ENCODE results near the gene ITPKB.

ITPKB gene

GRCh38 chr1:226682871-226683814, 55.9 kb downstream of the ITPKB start:
- no peak for DNase-seq

- no peak for DNase-seq
Observed at GRCh38 chr1:226681652-226682493, 57.2 kb downstream of the ITPKB start.

GRCh38 chr1:226680653-226681052, 58.4 kb downstream of the ITPKB start:
- no peak for DNase-seq

GRCh38 chr1:226679853-226680516, 59.1 kb downstream of the ITPKB start:
- no peak for DNase-seq

GRCh38 chr1:226679262-226679661, 59.8 kb downstream of the ITPKB start:
- DNase-seq, result no peak

GRCh38 chr1:226678701-226679100, 60.4 kb downstream of the ITPKB start:
- no peak for DNase-seq

- DNase-seq, result no peak
Observed at GRCh38 chr1:226678251-226678650, 60.8 kb downstream of the ITPKB start.

- no peak for DNase-seq
Observed at GRCh38 chr1:226677027-226678020, 61.8 kb downstream of the ITPKB start.

- no peak for DNase-seq
Observed at GRCh38 chr1:226676381-226676780, 62.7 kb downstream of the ITPKB start.

GRCh38 chr1:226675715-226676357, 63.2 kb downstream of the ITPKB start:
- no peak for DNase-seq

GRCh38 chr1:226674892-226675714, 64.0 kb downstream of the ITPKB start:
- no peak for DNase-seq

- no peak for DNase-seq
Observed at GRCh38 chr1:226672339-226672762, 66.7 kb downstream of the ITPKB start.

- no peak for DNase-seq
Observed at GRCh38 chr1:226671277-226671676, 67.8 kb downstream of the ITPKB start.

- DNase-seq, result no peak
Observed at GRCh38 chr1:226670073-226670472, 69.0 kb downstream of the ITPKB start.

- no peak for DNase-seq
Observed at GRCh38 chr1:226668173-226668560, 70.9 kb downstream of the ITPKB start.

GRCh38 chr1:226666692-226667091, 72.4 kb downstream of the ITPKB start:
- DNase-seq, result no peak

- no peak for DNase-seq
Observed at GRCh38 chr1:226666164-226666506, 72.9 kb downstream of the ITPKB start.

GRCh38 chr1:226665505-226666163, 73.4 kb downstream of the ITPKB start:
- DNase-seq, result no peak

GRCh38 chr1:226664413-226665101, 74.5 kb downstream of the ITPKB start:
- DNase-seq, result no peak

Measured in NCI-H2107 (cell line).